K562 (cell line): ENCODE data around the gene OGN. TPM values are rescaled to one million over a fixed set of nuclear protein-coding genes. Genes with fewer than 3 reads are reported as not detected.

Experiments
- ATAC-seq: fragments of 200-7000 bp; cut with Tn5 transposase; 3 replicates; pipeline ENCODE4 v1.9.1; 2020; ENCODE audit warnings: moderate library complexity
- BruUV-seq: library from RNA; stranded (reverse); fragments of 400-500 nt; replicated peaks from 2 replicates; lab custom pipeline; 2021; lab: Mats Ljungman, UMichigan
- CTCF ChIA-PET: fragments of 300-600 bp; formaldehyde crosslinking; extraction: SDS; loops from one replicate; lab custom pipeline; 2021; ENCODE audit warnings: low intra/inter-chr PET ratio; lab: Yijun Ruan, JAX
- POLR2A ChIA-PET: fragments of 300-600, 350-650 bp; sonication (Branson Sonifier 250); formaldehyde crosslinking; extraction: SDS; loops from one replicate; lab custom pipeline; 2021; ENCODE audit warnings: antibody characterized with exemption, inconsistent platforms; lab: Yijun Ruan, JAX
- DNase-seq, 4 experiments: peaks; one replicate each; pipeline versions ENCODE4 v3.0.0 to v3.0.0-alpha.2; 2011 to 2018; ENCODE audit warnings: low spot score in 3 of 4, mixed read lengths in 3 of 4; ENCODE audit errors: extremely low read depth in 1 of 4
- FAIRE-seq: peaks from 2 replicates; lab custom pipeline; 2011; peaks lifted over from hg19 to GRCh38; lab: Jason Lieb, UNC
- H2AFZ ChIP-seq: 2 replicates; pipeline ENCODE4 v1.6.0; 2011; ENCODE audit warnings: low read depth, low read length, control low read depth, inconsistent platforms
- H3K27ac ChIP-seq: fragments of 200-600 bp; 3 replicates; pipeline ENCODE4 v1.8.0; 2011; ENCODE audit warnings: low read depth, mild to moderate bottlenecking, control low read depth, inconsistent platforms, low read length, moderate library complexity, mixed read lengths; ENCODE audit errors: extremely low read depth
- H3K27me3 ChIP-seq, 2 experiments: fragments of 300-600 bp in 1 of 2; 2 replicates in 1 of 2; 3 replicates in 1 of 2; pipeline versions ENCODE4 v1.6.0 to v1.8.0; 2011; ENCODE audit warnings: inconsistent platforms in 2 of 2, low read length in 2 of 2, mild to moderate bottlenecking in 1 of 2, mixed read lengths in 1 of 2, moderate library complexity in 1 of 2; ENCODE audit not compliant: control insufficient read depth in 2 of 2, insufficient read depth in 2 of 2
- H3K36me3 ChIP-seq: fragments of 300-600 bp; 3 replicates; pipeline ENCODE4 v1.8.0; 2011; ENCODE audit warnings: mild to moderate bottlenecking, low read length, inconsistent platforms; ENCODE audit not compliant: control insufficient read depth, insufficient read depth
- H3K4me1 ChIP-seq, 2 experiments: fragments of 200-600 bp in 1 of 2; replicated peaks in 1 of 2; 2 replicates in 1 of 2; 3 replicates in 1 of 2; pipeline versions ENCODE4 v1.5.1 to v1.8.0; 2011; ENCODE audit warnings: inconsistent platforms in 2 of 2, low read length in 2 of 2, mild to moderate bottlenecking in 1 of 2, mixed read lengths in 1 of 2, moderate library complexity in 1 of 2; ENCODE audit not compliant: control insufficient read depth in 2 of 2, insufficient read depth in 2 of 2
- H3K4me2 ChIP-seq: 2 replicates; pipeline ENCODE4 v1.6.1; 2011; ENCODE audit warnings: low read length, control low read depth, inconsistent platforms, mixed read lengths; ENCODE audit not compliant: insufficient read depth
- H3K4me3 ChIP-seq: fragments of 200-600 bp; sonication (generic), shearing (Covaris generic); 2 replicates; pipeline ENCODE4 v1.5.1; 2016; ENCODE audit warnings: control low read depth, inconsistent platforms
- H3K79me2 ChIP-seq: fragments of 200-600 bp; 3 replicates; pipeline ENCODE4 v1.8.0; 2011; ENCODE audit warnings: low read length, inconsistent platforms; ENCODE audit not compliant: control insufficient read depth, insufficient read depth
- H3K9ac ChIP-seq, 2 experiments: 2 replicates each; pipeline versions ENCODE4 v1.6.0 to v1.6.1; 2011; ENCODE audit warnings: low read depth in 2 of 2, low read length in 2 of 2, control low read depth in 1 of 2, inconsistent platforms in 1 of 2, mild to moderate bottlenecking in 1 of 2, mixed read lengths in 1 of 2; ENCODE audit not compliant: insufficient read depth in 1 of 2
- H3K9me1 ChIP-seq: one replicate; pipeline ENCODE4 v1.6.0; 2011; ENCODE audit warnings: inconsistent platforms, mild to moderate bottlenecking, low read length, moderate library complexity; ENCODE audit not compliant: control insufficient read depth, insufficient read depth
- H3K9me3 ChIP-seq: replicated peaks from 2 replicates; pipeline ENCODE4 v1.5.1; 2011; ENCODE audit warnings: low read depth, low read length, inconsistent platforms; ENCODE audit not compliant: control insufficient read depth, insufficient read depth
- H4K20me1 ChIP-seq: replicated peaks from 2 replicates; pipeline ENCODE4 v1.6.1; 2011; ENCODE audit warnings: low read length, inconsistent platforms, mixed read lengths; ENCODE audit not compliant: control insufficient read depth, insufficient read depth
- FOS ChIP-seq: IDR thresholded peaks from 3 replicates; pipeline ENCODE4 v1.6.1; 2011; ENCODE audit not compliant: insufficient read length; ENCODE audit errors: extremely low read depth
- HNRNPLL ChIP-seq: fragments of 200-400 bp; formaldehyde crosslinking; IDR thresholded peaks from 2 replicates; pipeline ENCODE4 v1.6.1; 2017; ENCODE audit warnings: low read length, low read depth, mild to moderate bottlenecking; ENCODE audit not compliant: poor library complexity, severe bottlenecking
- MTA2 ChIP-seq: fragments of 450-650 bp; IDR thresholded peaks from 2 replicates; pipeline ENCODE4 v1.6.1; 2016; ENCODE audit warnings: low read depth
- NRF1 ChIP-seq, 2 experiments: fragments of 450-650 bp; IDR thresholded peaks in 1 of 2; conservative IDR thresholded peaks in 1 of 2; 2 replicates each; pipeline ENCODE4 v1.6.1; 2014; ENCODE audit warnings: mild to moderate bottlenecking in 2 of 2
- PHB ChIP-seq: fragments of 250-450 bp; sonication (Bioruptor Pico); IDR thresholded peaks from 2 replicates; pipeline ENCODE4 v1.5.0; 2021
- PURB ChIP-seq: sonication (generic); formaldehyde crosslinking; IDR thresholded peaks from 2 replicates; pipeline ENCODE4 v1.9.0; 2021; ENCODE audit warnings: low read depth, mild to moderate bottlenecking, missing genetic modification reagents
- SREBF2 ChIP-seq: sonication (generic); formaldehyde crosslinking; IDR thresholded peaks from 2 replicates; pipeline ENCODE4 v1.4.0; 2020; ENCODE audit warnings: mild to moderate bottlenecking, missing genetic modification reagents
- ZNF217 ChIP-seq: sonication (generic); formaldehyde crosslinking; IDR thresholded peaks from 2 replicates; pipeline ENCODE4 v1.8.0; 2022; ENCODE audit warnings: mild to moderate bottlenecking, missing genetic modification reagents
- ZNF707 ChIP-seq: fragments of 250-450 bp; sonication (Bioruptor Pico); conservative IDR thresholded peaks from 2 replicates; pipeline ENCODE4 v1.8.0; 2022; ENCODE audit warnings: inconsistent platforms, mild to moderate bottlenecking, moderate library complexity
- ZNF764 ChIP-seq: fragments of 250-450 bp; sonication (Bioruptor Pico); IDR thresholded peaks from 2 replicates; pipeline ENCODE4 v1.4.0; 2020; ENCODE audit warnings: low read depth, mild to moderate bottlenecking, moderate library complexity
- in situ Hi-C: fragments of 300-500 bp; cut with MboI; formaldehyde crosslinking; loops from 4 replicates; pipeline ENCODE4 v1.15.0; 2018; ENCODE audit warnings: inconsistent platforms, mixed read lengths
- intact Hi-C: fragments of 100-400 bp; cut with micrococcal nuclease; formaldehyde crosslinking; loops from 2 replicates; pipeline ENCODE4 v1.14.2; 2022
- polyA plus RNA-seq, 8 experiments: library from polyadenylated mRNA; depleted of rRNA in 4 of 8; stranded (reverse) in 5 of 8; unstranded in 3 of 8; fragments of >200 nt; fragmentation: Nextera tagmentation in 2 of 8; fragmentation: Illumina TruSeq in 1 of 8; extraction: Ambion mirVana in 2 of 8; extraction: Trizol in 1 of 8; gene quantifications; 2 replicates each; pipeline versions ENCODE4 v1.2.1 to v1.2.3, GENCODE V29; 2011 to 2014; ENCODE audit warnings: inconsistent platforms in 1 of 8, missing spikeins in 1 of 8
- total RNA-seq, 7 experiments: library from RNA; depleted of rRNA in 6 of 7; stranded (reverse); fragments of >200 nt in 6 of 7; fragmentation: Illumina TruSeq in 2 of 7; extraction: Trizol in 2 of 7; gene quantifications; 2 replicates each; pipeline versions ENCODE4 v1.2.1 to v1.2.3, GENCODE V29; 2011 to 2021; ENCODE audit warnings: low replicate concordance in 1 of 7
- TF ChIP-seq, protein P1 (sequence below): fragments of 450-650 bp; formaldehyde crosslinking; IDR thresholded peaks from 2 replicates; pipeline ENCODE4 v1.4.0; 2020; ENCODE audit warnings: mild to moderate bottlenecking, moderate library complexity
- TF ChIP-seq, protein P2 (sequence below): sonication (generic); formaldehyde crosslinking; IDR thresholded peaks from 2 replicates; pipeline ENCODE4 v1.8.0; 2022; ENCODE audit warnings: mild to moderate bottlenecking, missing genetic modification reagents, borderline replicate concordance

The OGN gene
- total and polyA plus RNA-seq, 9 of the 15 experiments (the other 6 are each of a cell fraction or from before 2014, with no cell fraction given): 0.07 to 0.17 TPM; not detected in 7

DNA sequence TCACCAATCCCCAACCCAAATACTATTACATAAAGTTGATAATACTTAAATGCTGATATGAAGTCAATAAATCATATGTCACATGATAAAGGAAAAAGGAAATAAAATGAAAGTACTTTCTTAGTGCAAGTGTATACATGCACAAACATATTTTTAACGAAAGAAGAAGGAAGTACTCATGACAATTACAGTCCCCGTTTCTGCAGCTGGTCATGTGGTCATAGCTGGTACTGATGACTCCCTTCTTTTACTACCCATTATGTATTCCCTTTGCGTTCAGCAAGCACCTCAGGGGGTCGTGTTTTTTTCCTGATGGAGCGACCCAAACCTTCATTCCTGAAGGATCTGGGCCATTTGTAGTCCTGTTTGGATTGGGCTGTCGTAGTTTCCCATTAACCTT is 51.3 kb downstream of the OGN start (continued):
- TF ChIP-seq, protein P1, sequence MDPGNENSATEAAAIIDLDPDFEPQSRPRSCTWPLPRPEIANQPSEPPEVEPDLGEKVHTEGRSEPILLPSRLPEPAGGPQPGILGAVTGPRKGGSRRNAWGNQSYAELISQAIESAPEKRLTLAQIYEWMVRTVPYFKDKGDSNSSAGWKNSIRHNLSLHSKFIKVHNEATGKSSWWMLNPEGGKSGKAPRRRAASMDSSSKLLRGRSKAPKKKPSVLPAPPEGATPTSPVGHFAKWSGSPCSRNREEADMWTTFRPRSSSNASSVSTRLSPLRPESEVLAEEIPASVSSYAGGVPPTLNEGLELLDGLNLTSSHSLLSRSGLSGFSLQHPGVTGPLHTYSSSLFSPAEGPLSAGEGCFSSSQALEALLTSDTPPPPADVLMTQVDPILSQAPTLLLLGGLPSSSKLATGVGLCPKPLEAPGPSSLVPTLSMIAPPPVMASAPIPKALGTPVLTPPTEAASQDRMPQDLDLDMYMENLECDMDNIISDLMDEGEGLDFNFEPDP: no peak
- TF ChIP-seq MTA2 (no peak), PURB (CRISPR knock-in tag) (no peak)

DNA sequence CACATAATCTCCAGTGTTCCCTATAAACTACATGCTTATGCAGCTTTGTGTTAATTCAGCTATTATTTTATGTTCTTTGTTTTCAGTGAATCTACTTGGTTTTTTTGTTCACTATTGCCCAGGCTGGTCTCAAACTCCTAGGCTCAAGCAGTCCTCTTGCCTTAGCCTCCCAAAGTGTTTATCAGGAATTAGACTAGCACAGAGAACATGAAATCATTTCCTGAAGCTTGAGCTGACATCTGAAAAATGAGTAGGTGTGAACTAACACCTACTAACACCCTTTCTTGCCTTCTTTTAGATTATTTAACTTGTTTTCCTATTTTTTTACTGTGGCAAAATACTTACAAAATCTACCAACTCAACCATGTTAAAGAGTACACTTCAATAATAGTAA is 53.6 kb downstream of the OGN start:
- no peak overlapping the region for H2AFZ ChIP-seq
- no peak overlapping the region for H3K4me3 ChIP-seq
- peaks cover 3% of the 10 kb centered on the region for H3K9me3 ChIP-seq
- DNase-seq (no peak), FAIRE-seq (no peak), ATAC-seq (no peak)
- in situ Hi-C loops: no loop called here
- BruUV-seq: no TSS peak
- H3K9me1 ChIP-seq: no peaks in the 10 kb centered on the region
- ChIA-PET CTCF (no interaction called here), POLR2A (no interaction called here)
- peaks cover 13% of the 10 kb centered on the region; the same call in 2 of the 3 replicates for H3K36me3 ChIP-seq
- no peak overlapping the region for H3K9ac ChIP-seq
- intact Hi-C loops: loop anchor here (10.0 kb wide), 1 partner anchor 84 kb away; no protein-coding TSS in a partner anchor
- H3K27me3 ChIP-seq: no peaks in the 10 kb centered on the region
- no peaks in the 10 kb centered on the region for H3K4me1 ChIP-seq
- TF ChIP-seq, protein P2, sequence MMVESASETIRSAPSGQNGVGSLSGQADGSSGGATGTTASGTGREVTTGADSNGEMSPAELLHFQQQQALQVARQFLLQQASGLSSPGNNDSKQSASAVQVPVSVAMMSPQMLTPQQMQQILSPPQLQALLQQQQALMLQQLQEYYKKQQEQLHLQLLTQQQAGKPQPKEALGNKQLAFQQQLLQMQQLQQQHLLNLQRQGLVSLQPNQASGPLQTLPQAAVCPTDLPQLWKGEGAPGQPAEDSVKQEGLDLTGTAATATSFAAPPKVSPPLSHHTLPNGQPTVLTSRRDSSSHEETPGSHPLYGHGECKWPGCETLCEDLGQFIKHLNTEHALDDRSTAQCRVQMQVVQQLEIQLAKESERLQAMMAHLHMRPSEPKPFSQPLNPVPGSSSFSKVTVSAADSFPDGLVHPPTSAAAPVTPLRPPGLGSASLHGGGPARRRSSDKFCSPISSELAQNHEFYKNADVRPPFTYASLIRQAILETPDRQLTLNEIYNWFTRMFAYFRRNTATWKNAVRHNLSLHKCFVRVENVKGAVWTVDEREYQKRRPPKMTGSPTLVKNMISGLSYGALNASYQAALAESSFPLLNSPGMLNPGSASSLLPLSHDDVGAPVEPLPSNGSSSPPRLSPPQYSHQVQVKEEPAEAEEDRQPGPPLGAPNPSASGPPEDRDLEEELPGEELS (CRISPR knock-in tag): no peak
- TF ChIP-seq PHB (no peak), ZNF707 (CRISPR knock-in tag) (no peak), ZNF764 (CRISPR knock-in tag) (no peak), HNRNPLL (no peak), SREBF2 (CRISPR knock-in tag) (no peak), NRF1 (conservative IDR thresholded peaks at IDR 0.05 in 1 of 2, IDR thresholded peaks at IDR 0.05 in 1 of 2) (no peak), ZNF217 (CRISPR knock-in tag) (no peak), FOS (no peak)
- TF ChIP-seq, all 486 proteins: peak for 0
- no peak overlapping the region for H3K4me2 ChIP-seq
- H4K20me1 ChIP-seq: no peaks in the 10 kb centered on the region
- H3K79me2 ChIP-seq: no peaks in the 10 kb centered on the region
- no peak overlapping the region for H3K27ac ChIP-seq
